Stimulated activated CD4-positive, alpha-beta T cell treated with anti-CD3 and anti-CD28 coated beads, Interleukin-15, amount 100 ng/mL, for 48 hours (primary cell): ENCODE data around the gene PLXDC2.
"Not testable (repeated sequence)": the region's sequence is repeated elsewhere in the genome, so short reads cannot be mapped to it uniquely, and the experiment has no call there.

ENCODE experiments used
- DNase-seq, 2 donors: peaks; one replicate each; pipeline ENCODE4 v3.0.0-alpha.2; 2020; ENCODE audit warnings: low read depth in 2 of 2

The PLXDC2 gene

DNA sequence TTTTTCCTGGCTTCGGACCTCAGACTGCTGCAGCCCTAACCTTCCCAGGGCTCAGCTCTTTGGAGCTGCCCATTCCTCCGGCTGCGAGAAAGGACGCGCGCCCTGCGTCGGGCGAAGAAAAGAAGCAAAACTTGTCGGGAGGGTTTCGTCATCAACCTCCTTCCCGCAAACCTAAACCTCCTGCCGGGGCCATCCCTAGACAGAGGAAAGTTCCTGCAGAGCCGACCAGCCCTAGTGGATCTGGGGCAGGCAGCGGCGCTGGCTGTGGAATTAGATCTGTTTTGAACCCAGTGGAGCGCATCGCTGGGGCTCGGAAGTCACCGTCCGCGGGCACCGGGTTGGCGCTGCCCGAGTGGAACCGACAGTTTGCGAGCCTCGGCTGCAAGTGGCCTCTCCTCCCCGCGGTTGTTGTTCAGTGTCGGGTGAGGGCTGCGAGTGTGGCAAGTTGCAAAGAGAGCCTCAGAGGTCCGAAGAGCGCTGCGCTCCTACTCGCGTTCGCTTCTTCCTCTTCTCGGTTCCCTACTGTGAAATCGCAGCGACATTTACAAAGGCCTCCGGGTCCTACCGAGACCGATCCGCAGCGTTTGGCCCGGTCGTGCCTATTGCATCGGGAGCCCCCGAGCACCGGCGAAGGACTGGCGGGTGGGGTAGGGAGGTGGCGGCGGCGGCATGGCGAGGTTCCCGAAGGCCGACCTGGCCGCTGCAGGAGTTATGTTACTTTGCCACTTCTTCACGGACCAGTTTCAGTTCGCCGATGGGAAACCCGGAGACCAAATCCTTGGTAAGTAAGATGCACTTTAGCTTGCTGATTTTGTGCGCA lies at the start of gene PLXDC2:
Gene PLXDC2, plus strand, starts transcription at position 22 of the 820 bp plus-strand sequence.
- no peak for DNase-seq

DNA sequence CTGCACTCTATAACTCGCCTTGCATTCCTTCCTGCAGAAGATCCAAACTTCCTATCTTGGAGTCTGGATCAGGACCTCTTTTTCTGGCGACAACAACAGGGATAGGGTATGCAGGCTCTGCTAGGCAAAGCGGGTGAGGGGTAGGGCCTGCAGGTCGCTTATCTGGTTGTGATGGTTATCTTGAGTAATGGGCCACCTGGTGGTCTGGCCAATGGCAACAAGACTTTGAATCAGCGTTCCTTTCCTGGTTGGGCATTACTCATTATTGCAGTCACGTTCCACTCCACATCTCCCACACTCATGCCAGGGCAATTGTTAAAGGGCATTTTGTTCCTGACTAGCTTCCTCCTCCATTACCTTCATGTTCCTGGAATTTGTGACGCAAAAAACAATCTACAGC lies 48.4 kb upstream of the PLXDC2 start:
- DNase-seq: no peak

DNA sequence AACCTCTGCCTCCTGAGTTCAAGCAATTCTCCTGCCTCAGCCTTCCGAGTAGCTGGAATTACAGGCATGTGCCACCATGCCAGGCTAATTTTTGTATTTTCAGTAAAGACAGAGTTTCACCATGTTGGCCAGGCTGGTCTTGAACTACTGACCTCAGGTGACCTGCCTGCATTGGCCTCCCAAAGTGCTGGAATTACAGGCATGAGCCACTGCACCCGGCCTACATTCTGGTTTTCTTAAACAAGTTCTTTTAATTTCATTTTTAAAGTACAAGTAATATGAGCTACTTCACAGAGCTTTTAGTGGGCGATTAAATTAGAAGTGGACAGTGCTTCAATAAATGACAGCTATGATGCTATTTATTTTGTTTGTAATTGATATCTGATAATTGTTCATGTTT lies 46.4 kb upstream of the PLXDC2 start:
- DNase-seq: not testable (repeated sequence)

DNA sequence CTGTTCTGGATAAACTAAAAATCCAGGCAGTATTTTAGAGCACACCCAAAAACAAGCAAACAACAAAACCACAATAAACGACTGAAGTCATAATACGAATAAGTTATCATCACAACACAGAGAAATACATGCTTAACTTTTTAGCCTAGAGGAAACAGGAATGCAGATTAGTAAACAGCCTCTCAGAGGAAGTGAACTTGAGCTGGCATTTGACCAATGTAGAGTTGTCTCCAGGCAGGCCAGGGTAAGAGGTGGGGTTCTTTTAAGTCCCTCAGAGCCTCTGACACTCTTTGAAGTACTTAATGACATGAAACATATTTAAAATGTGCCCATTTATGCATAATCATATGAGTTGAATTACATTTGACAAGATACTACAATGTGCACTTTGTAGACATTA lies 43.3 kb upstream of the PLXDC2 start:
- no peak for DNase-seq

DNA sequence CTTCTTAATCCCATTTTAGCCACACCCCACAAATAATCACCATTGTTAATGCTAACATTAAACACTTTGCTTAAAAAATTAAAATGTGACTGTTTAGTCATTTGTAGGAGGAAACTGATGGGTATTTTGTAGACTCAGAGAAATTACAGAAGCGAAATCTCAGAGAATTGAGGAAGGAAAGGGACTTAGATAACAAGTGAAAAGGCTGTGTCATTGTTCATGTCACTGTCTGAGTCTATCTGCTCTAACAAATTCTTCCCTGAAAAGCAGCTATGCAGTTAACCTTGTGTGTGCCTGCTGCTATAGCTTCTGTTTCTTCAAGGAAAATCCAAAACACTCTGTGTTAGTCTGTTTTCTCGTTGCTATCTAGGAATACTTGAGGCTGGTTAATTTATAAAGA lies 40.9 kb upstream of the PLXDC2 start:
- no peak for DNase-seq

DNA sequence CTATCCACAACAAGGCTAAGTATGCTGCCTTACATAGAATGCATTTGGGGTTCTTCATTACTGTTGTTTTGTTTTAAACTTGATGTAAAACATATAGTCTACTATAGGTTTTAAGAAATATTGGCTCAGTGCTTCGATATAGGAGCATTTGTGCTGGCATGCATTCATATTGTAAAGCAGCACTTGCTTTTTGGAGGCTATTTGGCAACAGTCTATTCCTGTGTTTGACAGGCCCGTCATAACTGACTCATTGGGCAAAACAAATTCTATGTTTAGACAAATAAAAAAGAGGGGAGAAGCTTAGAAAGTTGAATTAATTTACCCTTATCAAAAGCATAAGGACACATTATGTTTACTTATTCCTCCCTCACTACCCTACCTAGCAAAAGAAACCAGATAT lies 38.4 kb upstream of the PLXDC2 start:
- no peak for DNase-seq

DNA sequence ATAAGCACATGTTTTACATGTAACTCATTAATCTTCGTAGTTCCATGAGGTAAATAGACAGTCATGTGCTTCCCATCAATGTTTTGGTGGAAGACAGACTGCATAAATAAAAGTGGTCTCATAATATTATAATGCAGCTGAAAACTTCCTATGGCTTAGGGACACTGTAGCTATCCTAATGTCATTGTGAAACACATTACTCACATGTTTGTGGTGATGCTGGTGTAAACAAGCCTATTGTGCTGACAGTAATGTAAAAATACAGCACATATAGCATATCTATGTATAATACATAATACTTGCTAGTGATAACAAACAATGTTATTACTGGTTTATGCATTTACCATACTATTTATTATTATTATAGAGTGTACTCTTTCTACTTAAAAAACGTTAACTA lies 37.2 kb upstream of the PLXDC2 start:
- no peak for DNase-seq

DNA sequence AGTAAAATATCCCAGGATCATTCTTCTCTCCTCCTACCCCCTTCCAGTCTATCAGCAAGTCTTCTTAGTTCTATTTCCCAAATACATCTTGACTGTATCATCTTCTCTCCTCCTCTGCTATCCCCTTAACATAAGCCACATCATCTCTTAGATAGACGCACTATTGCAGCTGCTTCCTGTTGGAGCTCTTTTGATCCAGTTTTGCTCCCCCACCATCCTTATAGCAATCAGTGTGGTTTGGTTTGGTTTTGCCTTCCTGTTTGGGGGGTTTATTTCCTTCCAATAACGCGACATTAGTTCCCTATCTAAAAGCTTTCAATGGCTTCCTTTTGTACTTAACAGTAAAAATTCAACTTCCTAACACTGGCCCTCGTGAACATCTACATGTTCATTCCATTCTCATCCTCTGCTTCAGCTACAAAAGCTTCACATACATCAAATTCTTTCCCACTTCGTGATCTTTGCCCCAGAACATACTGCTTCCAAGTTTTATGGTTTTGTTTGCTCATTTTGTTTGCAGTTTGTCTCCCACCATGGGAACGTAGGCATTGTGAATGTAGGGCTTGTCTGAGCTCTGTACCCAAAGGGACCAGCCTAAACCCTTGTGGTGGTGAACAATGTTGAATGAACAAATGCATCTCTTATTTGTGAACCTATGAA lies 33.7 kb upstream of the PLXDC2 start:
- DNase-seq: no peak

DNA sequence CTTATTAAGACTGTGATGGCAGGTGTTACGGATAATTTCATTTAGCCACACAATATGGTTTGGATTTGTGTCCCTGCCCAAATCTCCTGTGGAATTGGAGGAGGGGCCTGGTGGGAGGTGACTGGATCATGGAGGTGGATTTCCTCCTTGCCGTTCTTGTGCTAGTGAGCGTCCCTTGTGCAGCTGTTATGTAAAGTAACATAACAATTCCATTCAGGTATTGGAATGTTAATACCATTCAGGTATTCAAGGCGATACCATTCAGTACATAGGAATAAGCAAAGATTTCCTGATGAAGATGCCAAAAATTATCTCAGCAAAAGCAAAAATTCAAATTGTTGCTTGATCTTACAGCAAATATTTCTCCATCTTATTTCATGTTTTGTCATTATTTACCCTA lies 32.5 kb upstream of the PLXDC2 start:
- DNase-seq: no peak

DNA sequence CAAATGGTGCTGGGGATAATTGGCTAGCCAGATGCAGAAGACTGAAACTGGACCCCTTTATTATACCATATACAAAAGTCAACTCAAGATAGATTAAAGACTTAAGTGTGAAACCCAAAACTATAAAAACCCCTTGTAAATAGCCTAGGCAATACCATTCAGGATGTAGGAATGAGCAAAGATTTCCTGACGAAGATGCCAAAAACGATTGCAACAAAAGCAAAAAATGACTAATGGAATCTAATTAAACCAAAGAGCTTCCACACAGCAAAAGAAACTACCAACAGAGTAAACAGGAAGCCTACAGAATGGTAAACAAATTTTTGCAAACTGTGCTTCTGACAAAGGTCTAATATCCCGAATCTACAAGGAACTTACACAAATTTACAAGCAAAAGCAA lies 30.9 kb upstream of the PLXDC2 start:
- DNase-seq: no peak

DNA sequence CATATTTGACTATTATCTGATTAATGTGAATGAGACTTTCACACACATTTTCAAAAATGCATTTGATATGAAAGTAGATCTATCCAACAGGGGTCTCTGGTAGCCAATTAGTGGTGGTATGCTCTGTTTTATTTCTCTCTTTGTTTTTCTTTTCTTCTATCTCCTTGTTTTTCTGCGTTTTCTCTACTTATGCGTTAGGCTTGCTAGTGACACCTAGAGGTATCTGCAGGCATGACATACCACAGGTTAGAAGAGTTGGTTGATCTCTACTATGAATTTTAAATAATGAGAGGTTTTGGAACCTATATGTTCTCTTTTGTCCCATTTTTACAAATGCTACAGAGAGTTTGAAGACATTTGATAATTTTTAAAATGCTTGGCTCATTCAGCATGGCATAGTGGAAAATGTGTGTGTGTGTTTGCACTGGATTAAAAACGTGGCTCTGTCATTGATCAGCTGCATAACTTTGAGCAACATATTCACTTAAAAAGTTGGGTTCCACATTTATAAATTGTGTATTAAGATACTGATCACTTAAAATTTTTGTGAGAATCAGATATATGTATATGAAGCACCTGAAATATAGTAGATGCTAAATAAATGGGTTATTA lies 28.1 kb upstream of the PLXDC2 start:
- DNase-seq: no peak

DNA sequence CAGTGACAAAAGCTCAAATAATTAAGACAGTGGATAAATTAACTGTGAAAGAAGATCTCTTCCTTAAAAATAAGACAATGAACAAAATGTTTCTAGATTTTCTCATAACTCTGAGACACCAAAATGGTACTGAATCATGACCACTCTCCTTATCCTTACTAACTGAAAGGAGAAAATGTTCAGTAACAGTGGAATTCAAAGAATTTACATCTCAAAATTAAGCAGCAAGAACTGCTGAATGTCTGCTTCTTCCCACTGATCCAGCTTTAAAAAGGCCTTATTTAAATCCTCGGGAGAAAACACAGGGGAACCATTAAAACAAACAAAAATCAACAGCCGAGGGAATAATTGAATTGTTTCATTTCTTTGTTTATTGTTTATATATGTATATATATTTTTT lies 27.3 kb upstream of the PLXDC2 start:
- DNase-seq: no peak

DNA sequence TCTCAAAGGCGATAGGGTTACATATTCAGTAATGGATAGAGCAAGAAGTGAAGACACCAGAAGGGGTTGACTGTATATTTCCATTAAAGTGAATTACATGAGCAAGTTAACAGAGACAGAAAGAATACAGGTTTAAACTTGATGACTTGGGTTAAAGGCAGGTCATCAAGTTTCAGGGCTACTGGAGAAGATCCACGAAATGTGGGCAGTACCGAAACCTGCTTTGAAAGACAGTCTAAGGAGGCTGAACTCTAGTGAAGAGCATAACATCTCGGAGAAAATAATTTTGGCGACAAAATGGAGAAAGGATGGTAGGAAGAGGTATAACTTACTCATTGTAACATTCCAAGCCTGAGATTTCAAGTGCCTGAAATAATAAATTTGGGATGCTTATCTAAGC lies 26.6 kb upstream of the PLXDC2 start:
- DNase-seq: no peak

DNA sequence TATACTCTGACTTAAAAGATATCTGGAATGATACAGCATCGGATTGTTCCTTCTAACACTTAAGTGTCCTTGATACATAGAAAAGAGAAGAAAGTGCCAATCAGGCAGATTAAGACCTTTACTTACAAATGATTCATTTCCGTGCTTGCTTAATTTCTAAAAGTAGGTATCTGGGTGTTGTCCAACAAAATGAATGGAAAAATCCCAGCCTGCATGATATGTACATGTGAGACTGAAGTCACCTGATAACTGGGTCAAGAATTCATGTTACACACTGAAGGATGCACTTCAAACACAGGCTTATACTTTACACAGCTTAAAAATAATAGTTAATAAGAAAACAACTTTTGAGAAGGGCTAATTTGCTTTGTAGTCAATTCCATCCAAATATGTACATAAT lies 25.2 kb upstream of the PLXDC2 start:
- DNase-seq: no peak

DNA sequence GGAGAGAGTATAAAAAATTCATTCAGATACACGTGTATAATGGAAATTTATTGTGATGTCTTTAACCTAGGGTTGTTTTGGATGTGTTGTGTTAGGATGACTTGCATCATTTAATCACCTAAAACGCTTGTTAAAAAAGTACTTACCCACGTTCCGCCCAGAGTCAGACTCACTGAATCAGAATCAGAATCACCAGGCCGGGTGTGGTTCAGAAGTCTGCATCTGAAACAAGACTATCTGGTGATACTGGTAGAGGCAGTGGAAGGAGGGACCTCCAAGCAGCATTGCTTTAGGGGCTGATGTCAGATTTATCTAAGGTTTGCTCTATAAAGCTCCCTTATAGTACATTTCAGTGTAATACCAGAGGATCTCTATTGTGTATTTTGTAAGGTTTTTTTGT lies 20.5 kb upstream of the PLXDC2 start:
- no peak for DNase-seq

DNA sequence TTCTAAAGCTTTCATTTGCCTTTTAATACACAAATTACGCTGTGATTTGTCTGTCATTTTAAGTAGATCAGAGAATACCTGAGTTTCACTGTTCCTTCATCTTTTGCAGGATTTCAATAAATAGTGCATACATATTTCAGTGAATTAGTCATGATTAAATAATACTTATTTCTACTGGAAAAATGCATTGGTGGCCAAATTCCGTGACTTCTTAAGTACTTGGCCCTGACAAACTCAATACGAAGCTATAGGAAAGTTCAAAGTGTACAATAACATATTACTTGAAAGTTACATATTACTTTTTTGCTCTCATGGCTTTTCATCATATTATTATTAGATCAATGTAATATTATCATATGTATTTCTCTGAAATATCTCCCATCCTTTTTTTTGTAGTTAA lies 16.1 kb upstream of the PLXDC2 start:
- DNase-seq: no peak

DNA sequence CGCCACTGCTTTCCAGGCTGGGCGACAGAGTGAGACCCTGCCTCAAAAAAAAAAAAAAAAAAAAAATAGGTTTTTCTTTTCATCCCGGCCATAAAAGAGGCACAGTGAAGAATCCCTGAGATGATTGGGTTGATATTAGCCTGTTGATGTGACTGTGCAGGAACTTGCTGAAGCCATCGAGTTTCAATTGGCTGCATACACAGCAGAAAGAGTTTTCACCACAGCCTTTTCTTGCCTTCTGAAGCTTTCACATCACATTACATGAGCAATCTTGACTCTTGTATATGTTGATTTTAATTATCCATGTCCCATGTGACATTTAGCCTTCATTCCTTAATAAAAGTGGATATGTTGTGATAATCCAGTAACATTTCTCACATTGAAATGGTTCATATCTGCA lies 14.9 kb upstream of the PLXDC2 start:
- no peak for DNase-seq

DNA sequence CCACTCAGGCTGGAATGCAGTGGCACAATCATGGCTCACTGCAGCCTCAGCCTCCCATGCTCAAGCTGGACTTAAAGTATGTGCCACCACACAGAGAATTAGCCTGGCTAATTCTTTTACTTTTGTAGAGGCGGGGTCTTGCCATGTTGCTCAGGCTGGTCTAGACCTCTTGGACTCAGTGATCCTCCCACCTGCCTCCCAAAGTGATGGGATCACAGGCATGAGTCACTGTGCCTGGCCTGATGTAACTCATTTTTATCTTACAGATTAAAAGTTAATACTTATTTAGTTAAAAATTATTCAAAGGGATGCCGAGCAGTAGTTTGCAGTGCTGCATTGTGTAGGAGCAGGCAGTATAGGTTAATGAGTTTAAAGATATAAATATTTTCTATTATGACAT lies 12.6 kb upstream of the PLXDC2 start:
- no peak for DNase-seq

DNA sequence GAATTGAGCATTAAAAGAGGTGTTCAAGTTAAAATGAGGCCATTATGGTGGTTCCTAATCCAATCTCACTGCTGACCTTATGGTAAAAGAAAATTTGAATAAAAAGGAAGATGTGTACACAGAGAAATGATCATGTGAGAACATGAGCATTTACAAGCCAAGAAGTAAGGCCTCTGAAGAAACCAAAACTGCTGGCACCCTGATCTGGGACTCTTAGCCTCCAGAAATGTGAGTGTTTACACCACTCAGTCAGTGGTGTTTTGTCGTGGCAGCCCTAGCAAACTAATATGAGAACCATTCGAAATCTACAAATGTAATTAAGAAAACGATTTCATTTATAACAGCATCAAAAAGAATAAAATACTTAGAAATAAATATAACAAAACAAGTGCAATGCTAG lies 6.8 kb upstream of the PLXDC2 start:
- DNase-seq: no peak

DNA sequence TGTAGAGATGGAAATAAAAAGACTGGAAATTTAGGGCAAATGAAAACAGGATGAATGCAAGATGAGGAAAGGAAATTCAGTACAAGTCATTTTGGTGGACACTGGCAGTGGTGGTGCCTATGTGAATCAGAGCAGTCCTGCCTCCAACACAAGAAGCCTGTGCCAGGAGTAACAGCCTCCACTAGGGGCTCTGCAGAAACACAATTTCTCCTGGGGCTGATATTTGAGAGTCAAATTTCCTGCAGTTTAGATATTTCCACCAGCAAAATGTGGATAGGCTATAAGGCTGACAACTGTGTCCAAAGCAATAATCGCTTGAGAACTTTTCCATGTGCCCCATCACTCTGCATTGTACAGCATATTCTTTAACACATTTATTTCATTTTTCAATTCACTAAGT lies 4.7 kb upstream of the PLXDC2 start:
- no peak for DNase-seq

DNA sequence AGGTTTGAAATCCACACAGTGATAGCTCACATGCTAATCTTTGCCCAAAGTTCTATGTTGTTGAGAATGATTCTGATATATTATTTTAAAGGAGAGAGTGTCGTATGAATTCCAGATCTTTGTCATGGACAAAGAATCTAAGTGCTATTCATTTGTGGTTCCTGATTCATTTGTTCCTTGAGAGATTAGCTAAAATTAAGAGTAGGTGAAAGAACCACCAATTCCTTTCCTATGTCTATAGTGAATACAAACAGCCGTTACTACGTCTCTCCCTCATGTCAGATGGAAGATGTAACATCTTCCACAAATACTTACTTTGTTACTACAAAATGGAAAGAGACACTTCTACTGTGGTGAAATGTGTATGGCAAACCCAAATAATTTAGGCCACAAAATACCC lies 3.3 kb upstream of the PLXDC2 start:
- no peak for DNase-seq

DNA sequence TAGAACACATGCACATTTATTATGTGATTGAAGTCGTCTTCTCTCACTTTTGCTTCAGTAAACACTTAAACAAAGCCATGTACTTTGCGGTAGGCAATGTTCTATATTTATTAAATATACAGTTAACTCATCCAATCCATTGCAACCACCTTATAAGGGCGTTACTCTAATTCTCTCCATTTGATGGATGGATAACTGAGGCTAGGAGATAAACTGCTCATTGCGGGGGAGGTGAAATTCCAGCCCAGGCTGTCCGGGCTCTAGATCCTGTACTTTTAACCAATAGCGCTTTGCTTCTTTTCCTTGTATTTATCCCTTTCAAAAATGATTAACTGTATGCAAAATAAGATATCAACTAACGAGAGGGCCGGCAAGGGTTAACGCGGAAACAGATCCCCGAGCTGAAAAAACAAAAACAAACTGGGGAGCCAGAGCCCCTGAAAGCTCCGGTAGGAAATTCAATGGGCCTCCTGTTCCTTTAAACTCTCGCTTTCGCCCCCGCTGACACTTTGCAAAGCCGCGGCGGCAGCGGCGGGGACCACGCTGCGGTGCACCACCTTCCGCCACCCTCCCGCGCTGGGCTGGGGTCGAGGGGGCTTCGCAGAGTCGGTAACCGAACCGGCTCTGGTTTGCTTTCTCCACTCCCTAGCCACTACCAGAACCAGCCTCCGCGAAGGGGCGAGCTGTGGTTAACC lies 1.0 kb upstream of the PLXDC2 start:
- DNase-seq: no peak
